Mesendoderm (in vitro differentiated cells): Measurements from ENCODE around the gene MEX3A.
A peak's percentile ranks its signal among the peaks of the same experiment; 100 is the strongest.
"Not testable (repeated sequence)": the region's sequence is repeated elsewhere in the genome, so short reads cannot be mapped to it uniquely, and the experiment has no call there.

Source experiments
- DNase-seq: peaks from one replicate; pipeline ENCODE4 v3.0.0; 2013
- H2AK5ac ChIP-seq: 2 replicates; pipeline ENCODE4 v1.6.1; 2013; ENCODE audit warnings: low read length, inconsistent platforms
- H2BK120ac ChIP-seq: 2 replicates; pipeline ENCODE4 v1.6.1; 2013; ENCODE audit warnings: low read depth, mild to moderate bottlenecking, low read length, moderate library complexity, mixed read lengths
- H2BK15ac ChIP-seq: replicated peaks from 2 replicates; pipeline ENCODE4 v1.6.1; 2013; ENCODE audit warnings: low read depth, mild to moderate bottlenecking, moderate library complexity
- H2BK5ac ChIP-seq: 2 replicates; pipeline ENCODE4 v1.6.1; 2013; ENCODE audit warnings: low read length, inconsistent platforms
- H3K18ac ChIP-seq: 2 replicates; pipeline ENCODE4 v1.6.1; 2013; ENCODE audit warnings: mild to moderate bottlenecking, low read length, mixed read lengths
- H3K23ac ChIP-seq: one replicate; pipeline ENCODE4 v1.6.1; 2013; ENCODE audit warnings: low read length
- H3K27ac ChIP-seq: 2 replicates; pipeline ENCODE4 v1.5.1; 2013; ENCODE audit warnings: low read depth, mild to moderate bottlenecking, inconsistent platforms, low read length, moderate library complexity
- H3K27me3 ChIP-seq: 2 replicates; pipeline ENCODE4 v1.6.1; 2013; ENCODE audit warnings: low read length, control low read depth, mild to moderate bottlenecking, inconsistent platforms; ENCODE audit not compliant: insufficient read depth, poor library complexity
- H3K36me3 ChIP-seq: 2 replicates; pipeline ENCODE4 v1.6.1; 2013; ENCODE audit warnings: low read length, inconsistent platforms; ENCODE audit not compliant: control insufficient read depth, insufficient read depth
- H3K4ac ChIP-seq: one replicate; pipeline ENCODE4 v1.6.1; 2013; ENCODE audit warnings: low read depth, mild to moderate bottlenecking, low read length, moderate library complexity
- H3K4me1 ChIP-seq: 2 replicates; pipeline ENCODE4 v1.6.1; 2013; ENCODE audit warnings: low read depth, low read length, inconsistent platforms; ENCODE audit not compliant: control insufficient read depth
- H3K4me2 ChIP-seq: 2 replicates; pipeline ENCODE4 v1.6.1; 2013; ENCODE audit warnings: low read length
- H3K4me3 ChIP-seq: 2 replicates; pipeline ENCODE4 v1.5.1; 2013; ENCODE audit warnings: mild to moderate bottlenecking, low read length
- H3K56ac ChIP-seq: one replicate; pipeline ENCODE4 v1.6.1; 2013; ENCODE audit warnings: low read length
- H3K79me1 ChIP-seq: 2 replicates; pipeline ENCODE4 v1.6.1; 2013; ENCODE audit warnings: low read length, inconsistent platforms
- H3K79me2 ChIP-seq: 2 replicates; pipeline ENCODE4 v1.6.1; 2013; ENCODE audit warnings: mild to moderate bottlenecking, low read length; ENCODE audit not compliant: control insufficient read depth, insufficient read depth
- H3K9ac ChIP-seq: 2 replicates; pipeline ENCODE4 v1.6.1; 2013; ENCODE audit warnings: low read length, inconsistent platforms
- H4K5ac ChIP-seq: one replicate; pipeline ENCODE4 v1.6.1; 2013; ENCODE audit warnings: low read length
- H4K8ac ChIP-seq: one replicate; pipeline ENCODE4 v1.6.1; 2013; ENCODE audit warnings: low read depth, mild to moderate bottlenecking, control low read depth, low read length, moderate library complexity
- WGBS: extraction: QIAGEN DNeasy Blood & Tissue Kit; methylation state at CpG from one replicate; pipeline ENCODE4 v1.1.7; 2013; ENCODE audit warnings: low lambda C conversion rate, missing lambda C conversion rate; ENCODE audit not compliant: insufficient coverage; ENCODE audit errors: extremely low coverage; 5-methylcytosine and 5-hydroxymethylcytosine counted together

The MEX3A gene

DNA sequence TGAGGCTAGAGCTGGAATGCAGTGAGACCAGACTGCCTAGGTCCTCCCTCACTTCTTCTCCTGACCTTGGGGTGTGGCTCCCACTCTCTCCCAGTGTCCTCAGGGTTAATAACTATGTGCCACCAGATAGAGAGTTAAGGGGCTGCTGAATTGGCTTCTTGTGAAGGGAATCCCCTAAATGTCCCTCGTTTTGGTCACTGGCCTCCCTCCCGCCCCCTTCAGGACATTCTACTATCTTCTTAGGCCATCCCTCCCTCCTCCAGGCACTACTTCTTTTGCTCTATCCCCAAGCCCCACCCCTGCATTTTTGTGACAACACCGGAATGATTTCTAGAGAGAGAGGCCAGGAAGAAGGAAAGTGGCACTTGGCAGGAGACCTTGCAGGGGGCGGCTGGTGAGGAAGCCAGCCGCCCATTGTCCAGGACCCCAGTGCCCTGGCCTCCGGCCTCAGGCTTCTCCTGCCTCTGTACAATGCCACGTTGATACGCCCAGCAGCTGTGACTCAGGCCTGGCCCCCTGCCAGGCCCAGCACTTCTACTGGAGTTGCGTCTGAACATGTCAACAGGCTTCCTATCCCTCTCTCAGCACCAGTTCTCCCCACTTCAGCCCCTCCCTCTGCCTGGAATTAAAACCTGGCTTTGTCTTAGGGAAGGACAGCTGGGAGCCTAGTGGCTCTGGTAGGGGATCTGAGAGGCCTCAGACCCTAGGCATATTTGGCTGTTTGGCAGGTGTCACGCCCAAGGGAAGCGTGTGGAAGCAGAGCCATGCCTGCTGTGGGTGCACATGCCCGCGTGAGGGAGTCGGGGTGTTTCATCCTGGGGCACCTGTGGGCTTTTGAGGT lies 41.3 kb upstream of the MEX3A start:
- no peak overlapping the region for H4K5ac ChIP-seq
- no peak overlapping the region for H3K4me2 ChIP-seq
- H2BK5ac ChIP-seq: peak overlapping the region; percentile 86
- DNase-seq: peak; percentile 98
- H3K27ac ChIP-seq: peak overlapping the region; percentile 94
- peak overlapping the region; percentile 92 for H3K56ac ChIP-seq
- H3K79me2 ChIP-seq: peaks cover 14% of the 10 kb centered on the region
- H3K18ac ChIP-seq: peak overlapping the region; percentile 60
- H2BK15ac ChIP-seq: no peak overlapping the region
- no CpG with 5 or more reads among the region's 14 CpGs for WGBS
- H2AK5ac ChIP-seq: peak overlapping the region; percentile 94
- H3K9ac ChIP-seq: peak overlapping the region; percentile 72
- H3K27me3 ChIP-seq: no peaks in the 10 kb centered on the region
- peak overlapping the region; percentile 78 for H2BK120ac ChIP-seq
- H3K4me1 ChIP-seq: peaks cover 27% of the 10 kb centered on the region
- peaks cover 9% of the 10 kb centered on the region for H3K79me1 ChIP-seq
- H3K36me3 ChIP-seq: no peaks in the 10 kb centered on the region
- H3K4me3 ChIP-seq: no peak overlapping the region
- H4K8ac ChIP-seq: peak overlapping the region; percentile 82
- H3K4ac ChIP-seq: peak overlapping the region; percentile 85
- no peak overlapping the region for H3K23ac ChIP-seq

DNA sequence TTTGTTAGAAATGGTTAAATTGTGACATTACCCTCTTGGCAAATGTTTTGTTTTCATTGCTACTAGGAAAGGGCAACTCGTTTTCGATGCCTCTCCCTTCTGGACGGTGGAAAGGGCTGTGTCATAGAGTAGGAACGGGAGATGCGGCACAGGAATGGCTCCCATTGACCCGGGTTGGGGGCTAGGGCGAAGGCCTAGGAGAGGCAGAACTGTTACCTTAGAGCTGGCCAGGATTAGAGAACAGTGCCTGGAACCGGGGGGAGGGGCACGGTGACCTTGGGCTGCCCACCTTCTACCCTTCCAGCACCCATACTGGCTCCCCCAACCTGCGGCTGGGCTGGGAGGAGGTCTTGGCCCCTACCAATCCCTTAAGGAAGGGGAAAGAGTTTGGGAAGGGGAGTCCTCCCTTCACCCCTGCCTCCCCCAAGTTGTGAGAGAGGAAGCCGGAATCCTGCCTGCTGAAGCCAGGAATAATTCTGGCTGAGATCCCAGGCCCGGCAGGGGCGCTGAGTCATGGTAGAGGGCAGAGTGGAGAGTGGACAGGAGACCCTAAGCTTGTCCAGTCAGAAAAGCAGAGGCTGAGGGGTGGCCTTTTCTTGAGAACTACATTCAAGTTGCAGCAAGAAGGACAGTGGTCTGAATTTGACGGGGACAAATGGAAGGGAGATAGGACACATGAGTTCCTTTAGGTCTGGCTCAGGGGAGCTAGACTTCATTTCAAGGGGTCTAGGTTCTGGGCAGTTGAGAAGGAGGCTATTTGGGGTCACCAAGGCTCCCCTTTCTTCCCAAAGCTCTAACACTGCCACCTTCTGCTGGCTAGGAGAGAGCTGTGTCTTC lies 40.5 kb upstream of the MEX3A start:
- H2AK5ac ChIP-seq: peak overlapping the region; percentile 94
- peak overlapping the region; percentile 92 for H3K56ac ChIP-seq
- H3K27me3 ChIP-seq: no peaks in the 10 kb centered on the region
- H3K18ac ChIP-seq: peak overlapping the region; percentile 60
- H3K36me3 ChIP-seq: no peaks in the 10 kb centered on the region
- peaks cover 12% of the 10 kb centered on the region for H3K79me1 ChIP-seq
- H2BK5ac ChIP-seq: peak overlapping the region; percentile 86
- H3K4me3 ChIP-seq: no peak overlapping the region
- H4K8ac ChIP-seq: no peak overlapping the region
- peak; percentile 56 for DNase-seq
- H4K5ac ChIP-seq: peak overlapping the region; percentile 29
- H3K23ac ChIP-seq: no peak overlapping the region
- peak overlapping the region; percentile 78 for H2BK120ac ChIP-seq
- H3K9ac ChIP-seq: peak overlapping the region; percentile 72
- H3K4me1 ChIP-seq: peaks cover 27% of the 10 kb centered on the region
- WGBS: no CpG with 5 or more reads among the region's 14 CpGs
- no peak overlapping the region for H3K4me2 ChIP-seq
- peak overlapping the region; percentile 85 for H3K4ac ChIP-seq
- peaks cover 16% of the 10 kb centered on the region for H3K79me2 ChIP-seq
- H2BK15ac ChIP-seq: no peak overlapping the region
- H3K27ac ChIP-seq: peak overlapping the region; percentile 87

DNA sequence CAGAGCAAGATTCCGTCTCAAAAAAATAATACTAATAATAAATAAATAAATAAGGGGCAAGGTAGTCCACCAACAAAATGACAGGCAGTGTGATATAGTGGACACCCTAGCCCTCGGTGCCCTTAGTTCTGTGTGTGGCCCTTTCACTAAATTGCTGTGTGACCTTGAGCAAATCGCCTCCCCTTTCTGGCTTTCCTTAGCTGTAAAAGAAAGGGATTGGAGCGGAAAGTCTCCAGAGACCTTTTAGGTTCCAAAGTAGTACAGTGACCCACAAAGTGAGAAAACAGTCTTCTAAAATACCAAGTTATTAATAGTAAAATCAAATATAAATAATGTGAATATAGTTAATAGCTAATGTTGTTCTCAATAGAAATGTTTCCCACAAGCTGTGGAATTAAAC lies 39.8 kb upstream of the MEX3A start:
- Histone ChIP-seq H3K79me1 (peaks cover 12% of the 10 kb centered on the region), H4K8ac (no peak overlapping the region), H3K36me3 (no peaks in the 10 kb centered on the region), H4K5ac (no peak overlapping the region), H3K4me1 (peaks cover 27% of the 10 kb centered on the region), H3K23ac (no peak overlapping the region), H2BK5ac (no peak overlapping the region), H3K4me3 (no peak overlapping the region), H3K9ac (no peak overlapping the region), H3K79me2 (peaks cover 16% of the 10 kb centered on the region), H2AK5ac (no peak overlapping the region), H3K56ac (peak overlapping the region; percentile 25), H3K27me3 (no peaks in the 10 kb centered on the region), H3K4ac (no peak overlapping the region), H2BK120ac (no peak overlapping the region), H3K27ac (no peak overlapping the region), H3K4me2 (no peak overlapping the region), H2BK15ac (no peak overlapping the region), H3K18ac (no peak overlapping the region)
- WGBS: no CpG with 5 or more reads among the region's 4 CpGs
- DNase-seq: no peak

DNA sequence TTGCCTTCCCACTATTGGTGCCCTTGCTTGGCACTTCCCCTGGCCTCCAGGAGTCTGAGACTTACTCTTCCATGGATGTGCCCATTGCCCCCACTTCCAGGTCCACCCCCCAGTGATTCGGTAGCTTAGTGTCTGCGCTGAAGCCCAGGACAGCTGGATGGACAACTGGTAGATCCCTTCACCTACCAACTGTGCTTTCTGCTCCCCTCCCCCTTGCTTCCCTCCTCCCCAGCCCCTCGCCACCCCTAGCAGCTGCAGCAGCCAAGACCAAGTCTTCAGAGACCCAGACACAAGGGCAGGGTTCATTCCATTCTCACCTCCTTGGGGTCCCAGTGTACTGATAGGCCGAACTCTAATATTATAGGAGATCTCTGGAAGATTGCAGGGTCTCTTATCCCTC lies 39.2 kb upstream of the MEX3A start:
- no peaks in the 10 kb centered on the region for H3K27me3 ChIP-seq
- H3K4me2 ChIP-seq: no peak overlapping the region
- H3K56ac ChIP-seq: peak overlapping the region; percentile 51
- H4K5ac ChIP-seq: no peak overlapping the region
- no peak overlapping the region for H2BK15ac ChIP-seq
- H3K9ac ChIP-seq: peak overlapping the region; percentile 3
- WGBS: no CpG with 5 or more reads among the region's 4 CpGs
- H3K4ac ChIP-seq: no peak overlapping the region
- H3K23ac ChIP-seq: peak overlapping the region; percentile 31
- no peak overlapping the region for H2BK120ac ChIP-seq
- peaks cover 9% of the 10 kb centered on the region for H3K79me1 ChIP-seq
- no peak overlapping the region for H4K8ac ChIP-seq
- H2AK5ac ChIP-seq: no peak overlapping the region
- no peak overlapping the region for H3K18ac ChIP-seq
- no peak overlapping the region for H3K27ac ChIP-seq
- no peak for DNase-seq
- peaks cover 11% of the 10 kb centered on the region for H3K79me2 ChIP-seq
- no peak overlapping the region for H3K4me3 ChIP-seq
- H3K4me1 ChIP-seq: peaks cover 24% of the 10 kb centered on the region
- H3K36me3 ChIP-seq: no peaks in the 10 kb centered on the region
- no peak overlapping the region for H2BK5ac ChIP-seq

DNA sequence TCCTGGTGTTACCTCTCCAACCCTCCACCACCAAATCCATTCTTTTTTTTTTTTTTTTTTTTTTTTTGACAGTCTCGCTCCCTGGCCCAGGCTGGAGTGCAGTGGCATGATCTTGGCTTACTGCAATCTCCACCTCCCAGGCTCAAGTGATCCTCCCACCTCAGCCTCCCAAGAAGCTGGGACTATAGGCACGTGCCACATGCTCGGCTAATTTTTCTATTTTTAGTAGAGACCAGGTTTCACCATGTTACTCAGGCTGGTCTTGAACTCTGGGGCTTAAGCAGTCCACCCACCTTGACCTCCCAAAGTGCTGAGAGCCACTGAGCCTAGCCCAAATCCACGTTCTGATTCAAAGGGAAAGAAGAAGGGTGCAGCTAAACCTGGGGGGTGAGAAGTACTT lies 38.7 kb upstream of the MEX3A start:
- Histone ChIP-seq H3K79me2 (peaks cover 11% of the 10 kb centered on the region), H3K4me1 (peaks cover 21% of the 10 kb centered on the region)
- not testable (repeated sequence) for H3K27ac ChIP-seq, H3K4ac ChIP-seq, H3K56ac ChIP-seq, H2AK5ac ChIP-seq, DNase-seq, H3K23ac ChIP-seq, H3K36me3 ChIP-seq, H2BK120ac ChIP-seq, H4K8ac ChIP-seq, H3K18ac ChIP-seq, H3K4me2 ChIP-seq, H3K4me3 ChIP-seq, H3K27me3 ChIP-seq, H2BK15ac ChIP-seq, H2BK5ac ChIP-seq, H3K79me1 ChIP-seq, H4K5ac ChIP-seq, H3K9ac ChIP-seq
- WGBS: no CpG with 5 or more reads among the region's 4 CpGs
